ENCODE data around the gene OMP.

Gene OMP

DNA sequence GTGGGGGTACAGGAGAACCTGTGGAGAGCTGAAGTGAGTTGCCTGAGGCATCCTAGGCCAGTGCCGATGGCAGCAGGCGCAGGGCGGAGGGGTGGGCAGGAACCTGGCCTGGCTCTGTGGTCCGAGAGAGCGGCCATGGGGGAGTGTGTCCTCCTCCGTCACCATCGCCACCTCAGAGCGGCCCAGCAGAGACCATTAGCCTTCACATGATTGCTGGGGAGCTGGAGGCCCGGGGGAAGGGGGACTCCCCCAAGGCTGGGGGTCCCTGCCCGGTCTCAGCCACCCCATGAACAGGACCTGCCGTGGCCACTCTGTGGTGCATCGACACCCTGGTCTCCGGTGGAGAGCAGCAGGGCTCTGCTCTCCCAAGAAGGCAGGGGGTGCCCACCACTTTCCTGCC lies 4.1 kb downstream of the OMP start:
- no peak for DNase-seq (ENCODE audit: low read depth)

GRCh38 chr11:77107950-77108349 lies 5.3 kb downstream of the OMP start:
- no peak for DNase-seq (ENCODE audit: low read depth)

GRCh38 chr11:77108436-77108835 lies 5.8 kb downstream of the OMP start:
- no peak for DNase-seq (ENCODE audit: low read depth)

DNA sequence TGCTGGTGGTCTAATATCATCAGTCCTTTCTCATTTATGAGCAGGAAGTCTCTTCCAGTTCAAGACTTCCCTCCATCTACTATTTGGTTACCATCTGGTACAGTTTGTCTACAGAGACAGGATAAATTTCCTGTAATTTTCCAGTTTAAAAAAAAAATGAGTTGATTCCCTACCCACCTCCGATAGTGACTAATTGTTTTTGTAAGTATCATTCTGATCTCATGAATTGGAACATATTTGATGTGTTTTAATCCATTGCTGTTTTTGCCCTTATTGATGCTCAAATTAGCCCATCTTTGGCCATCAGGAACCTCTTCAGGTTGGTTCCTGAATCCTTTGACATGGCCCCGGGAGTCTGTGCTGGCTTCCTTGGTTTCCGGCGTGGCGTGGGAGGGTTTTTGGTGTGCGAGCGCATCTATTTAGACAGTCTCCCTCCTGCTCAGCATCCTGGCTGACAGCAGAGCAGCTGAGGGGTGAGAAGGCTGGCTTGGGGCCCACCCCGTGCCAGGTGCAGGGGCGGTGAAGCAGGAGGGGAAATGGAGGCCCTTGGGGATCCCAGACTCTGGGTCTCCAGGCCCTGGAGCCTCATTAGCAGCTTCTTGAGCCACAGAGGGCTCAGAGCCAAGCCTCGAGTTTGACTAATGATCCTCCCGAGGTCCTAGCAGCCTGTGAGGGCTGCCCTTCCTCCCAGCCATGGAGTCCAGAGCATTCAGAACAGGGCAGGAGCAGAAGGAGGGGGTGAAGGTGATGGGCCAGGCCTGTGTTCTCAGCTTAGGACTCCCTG lies 6.8 kb downstream of the OMP start:
- DNase-seq (ENCODE audit: low read depth): no peak

DNA sequence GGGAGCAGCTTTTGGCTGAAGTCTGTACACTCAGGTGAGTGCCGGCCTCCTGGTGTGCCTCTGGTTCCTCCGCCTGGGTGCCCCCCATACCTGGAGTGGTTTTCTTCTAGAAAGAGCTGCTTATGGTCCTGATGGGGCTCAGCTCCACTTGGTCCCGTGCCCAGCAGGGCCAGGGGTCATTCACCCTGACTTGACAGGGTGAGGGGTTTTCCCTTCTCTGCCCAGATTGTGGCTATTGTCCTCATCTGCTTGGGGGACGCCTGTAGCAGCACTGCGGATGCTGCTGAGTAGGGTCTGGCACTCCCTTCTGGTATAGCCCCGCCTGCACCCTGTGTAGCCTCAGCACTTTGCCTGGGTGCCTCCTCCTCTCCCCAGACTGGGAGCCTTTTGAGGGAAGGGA lies 8.2 kb downstream of the OMP start:
- no peak for DNase-seq (ENCODE audit: low read depth)

DNA sequence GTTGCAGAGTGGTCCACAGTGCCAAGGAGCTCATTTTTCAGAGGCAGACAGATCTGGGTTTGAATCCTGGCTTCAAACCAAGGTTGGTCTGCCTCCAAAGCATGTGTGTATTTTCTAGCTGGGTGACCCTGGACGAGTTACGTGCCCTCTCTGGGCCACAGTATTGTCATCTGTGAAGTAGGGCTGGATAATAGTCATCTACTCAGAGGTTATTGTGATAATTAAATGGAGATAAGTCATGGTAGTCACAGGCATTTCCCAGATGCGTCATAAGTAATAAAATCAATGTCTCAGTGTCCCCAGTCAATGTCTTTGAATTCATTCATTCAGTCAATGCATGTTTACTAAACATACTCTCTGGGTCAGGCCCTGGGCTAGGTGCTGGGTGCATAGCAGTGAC lies 8.6 kb downstream of the OMP start:
- no peak for DNase-seq (ENCODE audit: low read depth)

DNA sequence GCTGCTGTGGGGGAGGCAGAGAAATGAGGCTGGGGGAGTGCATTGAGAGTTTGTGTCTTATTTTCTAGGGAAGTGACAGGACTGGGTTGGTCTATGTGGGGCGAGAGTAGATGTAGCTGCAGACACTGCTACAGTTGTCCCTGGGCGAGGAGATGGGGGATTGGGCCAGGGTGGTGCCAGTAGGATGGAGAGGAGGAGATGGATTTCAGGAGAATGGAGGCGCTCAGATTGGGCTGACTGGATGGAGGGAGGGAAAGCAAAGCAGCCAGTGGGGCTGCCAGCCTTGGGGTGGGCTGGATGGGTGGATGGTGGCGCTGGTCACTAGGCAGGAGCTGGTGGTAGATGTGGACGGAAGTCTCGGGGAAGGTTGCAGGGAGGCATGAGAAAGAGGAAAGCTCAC lies 9.3 kb downstream of the OMP start:
- DNase-seq (ENCODE audit: low read depth): no peak

DNA sequence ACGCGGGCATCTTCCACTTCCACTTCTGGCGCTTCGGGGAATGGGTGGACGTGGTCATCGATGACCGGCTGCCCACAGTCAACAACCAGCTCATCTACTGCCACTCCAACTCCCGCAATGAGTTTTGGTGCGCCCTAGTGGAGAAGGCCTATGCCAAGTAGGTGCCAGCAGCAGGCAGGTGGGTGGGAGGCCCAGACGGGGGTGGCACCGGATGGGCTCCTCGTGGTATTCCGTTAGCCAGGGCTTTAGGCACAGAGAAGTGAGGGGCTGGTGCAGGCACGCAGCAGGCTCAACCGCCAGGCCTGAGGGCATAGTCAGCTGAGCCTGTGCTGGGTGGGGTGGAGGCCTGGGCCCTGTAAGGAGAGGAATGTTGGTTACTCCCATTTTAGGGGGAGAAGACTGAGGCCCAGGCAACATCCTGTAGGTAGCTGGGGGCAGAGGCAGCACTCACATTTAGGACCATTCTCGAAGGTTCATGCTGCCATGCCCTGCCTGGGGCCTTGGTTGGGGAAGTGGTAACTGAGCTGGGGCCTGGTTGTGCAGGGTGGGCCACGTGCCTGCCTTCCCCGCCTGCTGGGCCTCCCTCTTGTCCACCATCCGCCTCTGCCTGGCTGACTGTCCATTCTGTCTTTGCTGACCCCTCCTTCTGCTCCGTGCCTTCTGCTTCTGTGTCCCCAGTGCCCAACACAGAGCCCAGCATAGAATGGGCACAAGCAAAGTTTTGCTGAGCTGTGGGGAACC lies 10.2 kb downstream of the OMP start:
- no peak for DNase-seq (ENCODE audit: low read depth)

- DNase-seq (ENCODE audit: low read depth): no peak
Measured at GRCh38 chr11:77113382-77114088, 10.9 kb downstream of the OMP start.

GRCh38 chr11:77114089-77114463 lies 11.4 kb downstream of the OMP start:
- no peak for DNase-seq (ENCODE audit: low read depth)

DNA sequence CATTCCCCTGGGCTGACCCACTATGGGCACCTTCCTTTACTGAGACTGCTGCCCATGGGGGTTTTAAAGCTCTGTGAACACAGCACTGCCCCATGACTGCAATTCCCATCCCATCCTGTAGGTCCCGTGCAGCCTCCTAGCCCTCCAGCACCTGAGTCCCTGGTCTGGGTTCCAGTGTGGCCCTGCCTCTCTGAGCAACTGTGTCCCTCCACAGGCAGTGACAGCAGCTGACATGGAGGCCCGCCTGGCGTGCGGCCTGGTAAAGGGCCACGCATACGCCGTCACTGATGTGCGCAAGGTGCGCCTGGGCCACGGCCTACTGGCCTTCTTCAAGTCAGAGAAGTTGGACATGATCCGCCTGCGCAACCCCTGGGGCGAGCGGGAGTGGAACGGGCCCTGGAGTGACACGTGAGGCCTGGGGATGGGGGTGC lies 12.6 kb downstream of the OMP start:
- DNase-seq (ENCODE audit: low read depth): no peak

GRCh38 chr11:77115956-77116355 lies 13.3 kb downstream of the OMP start:
- no peak for DNase-seq (ENCODE audit: low read depth)

- DNase-seq (ENCODE audit: low read depth): no peak
Measured at GRCh38 chr11:77117492-77117891, 14.9 kb downstream of the OMP start.

- DNase-seq (ENCODE audit: low read depth): no peak
Measured at GRCh38 chr11:77118086-77118485, 15.4 kb downstream of the OMP start.

GRCh38 chr11:77118971-77119370 lies 16.3 kb downstream of the OMP start:
- DNase-seq (ENCODE audit: low read depth): no peak

DNA sequence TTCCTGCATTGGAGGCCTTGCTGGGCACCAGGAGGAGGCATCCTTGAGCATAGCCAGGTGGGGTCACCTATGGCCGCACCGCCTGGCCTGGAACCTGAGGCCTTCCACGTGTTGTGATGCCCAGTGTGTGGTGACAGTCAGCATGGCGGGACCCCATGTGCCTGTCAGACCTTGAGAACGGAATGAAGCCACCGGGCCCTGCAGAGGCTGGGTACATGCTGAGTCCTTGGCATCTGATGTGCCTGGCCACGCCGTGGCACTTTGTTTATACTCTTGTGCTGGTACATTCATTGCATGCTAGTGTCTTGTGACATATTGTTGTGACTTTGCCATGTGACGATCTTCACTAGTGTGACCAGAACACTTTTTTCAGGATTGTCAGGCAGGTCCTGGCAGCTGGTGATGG lies 16.9 kb downstream of the OMP start:
- DNase-seq (ENCODE audit: low read depth): no peak

DNA sequence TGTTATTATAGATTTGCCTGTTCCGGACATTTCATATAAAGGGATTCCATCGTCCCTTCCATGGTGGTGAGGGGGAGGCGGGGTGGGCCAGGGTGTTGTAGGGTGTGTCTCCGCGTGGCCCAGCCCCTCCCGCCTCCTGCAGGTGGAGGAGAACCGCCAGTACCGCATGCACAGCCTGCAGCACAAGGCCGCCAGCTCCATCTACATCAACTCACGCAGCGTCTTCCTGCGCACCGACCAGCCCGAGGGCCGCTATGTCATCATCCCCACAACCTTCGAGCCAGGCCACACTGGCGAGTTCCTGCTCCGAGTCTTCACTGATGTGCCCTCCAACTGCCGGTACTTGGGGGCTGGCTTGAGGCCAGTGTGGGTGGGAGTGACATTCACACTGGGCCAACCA lies 17.9 kb downstream of the OMP start:
- DNase-seq (ENCODE audit: low read depth): no peak

GRCh38 chr11:77121096-77121640 lies 18.5 kb downstream of the OMP start:
- DNase-seq (ENCODE audit: low read depth): no peak

DNA sequence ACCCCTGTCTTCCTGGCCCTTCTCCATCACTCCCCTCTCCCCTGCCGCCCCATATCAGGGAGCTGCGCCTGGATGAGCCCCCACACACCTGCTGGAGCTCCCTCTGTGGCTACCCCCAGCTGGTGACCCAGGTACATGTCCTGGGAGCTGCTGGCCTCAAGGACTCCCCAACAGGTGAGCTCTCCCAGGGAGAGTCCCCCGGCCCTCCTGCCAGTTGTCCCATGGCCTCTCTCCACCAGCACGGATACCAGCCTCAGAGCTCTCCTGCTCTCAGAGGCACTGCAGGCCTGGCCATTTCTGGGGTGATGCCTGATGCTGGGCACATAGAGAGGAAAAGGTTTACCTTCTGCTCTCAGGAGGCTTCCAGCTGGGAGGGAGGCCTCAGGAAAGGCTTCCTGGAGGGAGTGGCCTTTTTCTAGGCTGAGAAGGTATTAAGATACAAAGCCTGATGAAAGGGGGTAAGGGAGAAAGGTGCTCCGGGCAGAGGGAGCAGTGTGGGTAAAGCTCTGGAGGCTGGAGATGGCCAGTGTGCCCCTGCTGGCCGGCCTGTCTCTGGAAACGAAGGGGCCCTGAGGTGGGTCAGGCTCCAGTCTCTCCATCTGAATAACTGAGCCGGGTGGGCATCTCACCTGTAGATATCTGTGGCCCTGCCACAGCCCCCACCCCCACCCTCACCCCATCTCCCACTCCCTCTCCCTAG lies 19.4 kb downstream of the OMP start:
- DNase-seq (ENCODE audit: low read depth): no peak

GRCh38 chr11:77122576-77123212 lies 20.1 kb downstream of the OMP start:
- no peak for DNase-seq (ENCODE audit: low read depth)

DNA sequence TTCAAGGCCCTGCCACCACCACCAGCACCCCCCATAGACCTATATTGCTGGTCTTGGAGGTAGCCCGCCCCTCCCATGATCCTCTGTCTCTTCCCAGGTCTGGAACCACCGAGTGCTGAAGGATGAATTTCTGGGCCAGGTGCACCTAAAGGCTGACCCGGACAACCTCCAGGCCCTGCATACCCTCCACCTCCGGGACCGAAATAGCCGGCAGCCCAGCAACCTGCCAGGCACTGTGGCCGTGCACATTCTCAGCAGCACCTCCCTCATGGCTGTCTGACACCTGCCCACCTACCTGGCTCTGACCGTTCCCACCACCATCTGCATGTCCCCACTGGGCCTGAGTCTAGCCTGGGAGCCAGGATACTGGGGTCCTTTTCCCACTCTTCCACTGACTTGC lies 21.0 kb downstream of the OMP start:
- no peak for DNase-seq (ENCODE audit: low read depth)

- DNase-seq (ENCODE audit: low read depth): no peak
Measured at GRCh38 chr11:77124041-77124440, 21.4 kb downstream of the OMP start.

All from T-helper 22 cell (primary cell).